ENCODE measurements around the gene ZC3H18. TPM values are rescaled to one million over a fixed set of nuclear protein-coding genes. Genes with fewer than 3 reads are reported as not detected.

The ZC3H18 gene
- total RNA-seq, 1 donor from 2014 or later: 50.2 TPM

GRCh38 chr16:88645455-88645854 is 75.3 kb downstream of the ZC3H18 start:
- no peak for DNase-seq (ENCODE audit: extremely low spot score, unreplicated experiment)
- Mint-ChIP-seq H3K9me3 (ENCODE audit: unreplicated experiment) (no peaks in the 10 kb centered on the region), H3K4me1 (ENCODE audit: unreplicated experiment) (peaks cover 9% of the 10 kb centered on the region), H3K27ac (ENCODE audit: unreplicated experiment) (no peak overlapping the region), H3K36me3 (ENCODE audit: unreplicated experiment) (no peaks in the 10 kb centered on the region), H3K4me3 (ENCODE audit: unreplicated experiment) (no peak overlapping the region), H3K27me3 (ENCODE audit: unreplicated experiment) (peaks cover 1% of the 10 kb centered on the region)
- TF ChIP-seq, protein P1, sequence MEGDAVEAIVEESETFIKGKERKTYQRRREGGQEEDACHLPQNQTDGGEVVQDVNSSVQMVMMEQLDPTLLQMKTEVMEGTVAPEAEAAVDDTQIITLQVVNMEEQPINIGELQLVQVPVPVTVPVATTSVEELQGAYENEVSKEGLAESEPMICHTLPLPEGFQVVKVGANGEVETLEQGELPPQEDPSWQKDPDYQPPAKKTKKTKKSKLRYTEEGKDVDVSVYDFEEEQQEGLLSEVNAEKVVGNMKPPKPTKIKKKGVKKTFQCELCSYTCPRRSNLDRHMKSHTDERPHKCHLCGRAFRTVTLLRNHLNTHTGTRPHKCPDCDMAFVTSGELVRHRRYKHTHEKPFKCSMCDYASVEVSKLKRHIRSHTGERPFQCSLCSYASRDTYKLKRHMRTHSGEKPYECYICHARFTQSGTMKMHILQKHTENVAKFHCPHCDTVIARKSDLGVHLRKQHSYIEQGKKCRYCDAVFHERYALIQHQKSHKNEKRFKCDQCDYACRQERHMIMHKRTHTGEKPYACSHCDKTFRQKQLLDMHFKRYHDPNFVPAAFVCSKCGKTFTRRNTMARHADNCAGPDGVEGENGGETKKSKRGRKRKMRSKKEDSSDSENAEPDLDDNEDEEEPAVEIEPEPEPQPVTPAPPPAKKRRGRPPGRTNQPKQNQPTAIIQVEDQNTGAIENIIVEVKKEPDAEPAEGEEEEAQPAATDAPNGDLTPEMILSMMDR (IDR thresholded peaks at IDR 0.05): no peak

- TF ChIP-seq, protein P1 (IDR thresholded peaks at IDR 0.05): no peak
- no peak overlapping the region for H3K27ac Mint-ChIP-seq (ENCODE audit: unreplicated experiment)
- H3K9me3 Mint-ChIP-seq (ENCODE audit: unreplicated experiment): no peaks in the 10 kb centered on the region
- no peak for DNase-seq (ENCODE audit: extremely low spot score, unreplicated experiment)
- peaks cover 9% of the 10 kb centered on the region for H3K4me1 Mint-ChIP-seq (ENCODE audit: unreplicated experiment)
- no peak overlapping the region for H3K4me3 Mint-ChIP-seq (ENCODE audit: unreplicated experiment)
- no peaks in the 10 kb centered on the region for H3K36me3 Mint-ChIP-seq (ENCODE audit: unreplicated experiment)
- H3K27me3 Mint-ChIP-seq (ENCODE audit: unreplicated experiment): no peaks in the 10 kb centered on the region
Measured at GRCh38 chr16:88645941-88646340, 75.7 kb downstream of the ZC3H18 start.

DNA sequence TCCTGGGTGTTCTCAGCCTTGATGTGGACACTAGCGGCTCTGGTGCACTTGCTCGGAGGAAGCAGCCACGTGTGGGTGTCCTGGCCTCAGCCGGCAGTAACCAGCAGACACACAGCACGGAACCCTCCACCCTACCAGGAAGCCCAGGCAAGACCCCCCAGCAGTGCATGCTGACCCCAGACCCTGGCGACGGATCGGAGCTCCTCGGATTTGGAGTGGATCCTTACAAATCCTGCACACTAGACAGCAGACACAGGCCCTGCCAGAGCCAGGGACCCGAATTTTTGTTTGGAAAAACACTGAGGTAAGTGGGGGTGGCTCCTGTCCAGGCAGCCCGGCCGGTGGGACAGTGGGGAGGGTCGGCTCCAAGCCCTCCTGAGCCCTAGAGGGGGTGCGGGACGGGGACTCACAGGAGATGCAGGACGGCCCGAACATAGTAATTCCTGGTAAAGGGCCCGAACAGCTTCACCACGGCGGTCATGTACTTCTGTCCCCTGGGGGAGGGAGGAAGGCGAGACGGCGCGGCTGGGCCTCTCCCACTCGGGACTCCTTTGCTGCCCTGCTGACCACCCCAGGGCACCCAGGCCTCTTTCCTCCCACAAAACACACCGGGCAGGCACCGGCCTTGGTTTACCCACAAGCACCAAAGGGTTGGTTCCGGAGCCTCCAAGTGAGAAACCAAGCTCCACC is 76.3 kb downstream of the ZC3H18 start:
- Mint-ChIP-seq H3K27ac (ENCODE audit: unreplicated experiment) (no peak overlapping the region), H3K4me3 (ENCODE audit: unreplicated experiment) (no peak overlapping the region), H3K4me1 (ENCODE audit: unreplicated experiment) (peaks cover 14% of the 10 kb centered on the region), H3K9me3 (ENCODE audit: unreplicated experiment) (no peaks in the 10 kb centered on the region), H3K36me3 (ENCODE audit: unreplicated experiment) (no peaks in the 10 kb centered on the region), H3K27me3 (ENCODE audit: unreplicated experiment) (no peaks in the 10 kb centered on the region)
- DNase-seq (ENCODE audit: extremely low spot score, unreplicated experiment): no peak
- TF ChIP-seq, protein P1 (IDR thresholded peaks at IDR 0.05): no peak

- H3K36me3 Mint-ChIP-seq (ENCODE audit: unreplicated experiment): no peaks in the 10 kb centered on the region
- peaks cover 15% of the 10 kb centered on the region for H3K4me1 Mint-ChIP-seq (ENCODE audit: unreplicated experiment)
- TF ChIP-seq, protein P1 (IDR thresholded peaks at IDR 0.05): no peak
- H3K9me3 Mint-ChIP-seq (ENCODE audit: unreplicated experiment): no peaks in the 10 kb centered on the region
- H3K27ac Mint-ChIP-seq (ENCODE audit: unreplicated experiment): no peak overlapping the region
- H3K4me3 Mint-ChIP-seq (ENCODE audit: unreplicated experiment): no peak overlapping the region
- no peak for DNase-seq (ENCODE audit: extremely low spot score, unreplicated experiment)
- no peaks in the 10 kb centered on the region for H3K27me3 Mint-ChIP-seq (ENCODE audit: unreplicated experiment)
Measured at GRCh38 chr16:88647178-88648070, 77.2 kb downstream of the ZC3H18 start.

All from osteocyte (in vitro differentiated cells).